GM10248 (cell line): ENCODE data around the gene FBXO9.

Experiments
- CTCF ChIA-PET: fragments of 300-600 bp; sonication (Branson Sonifier 250); formaldehyde crosslinking; extraction: SDS; loops from one replicate; lab custom pipeline; 2021; ENCODE audit warnings: antibody characterized with exemption; lab: Yijun Ruan, JAX
- POLR2A ChIA-PET: fragments of 350-650 bp; sonication (Branson Sonifier 250); formaldehyde crosslinking; extraction: SDS; loops from one replicate; lab custom pipeline; 2020; ENCODE audit warnings: antibody characterized with exemption; lab: Yijun Ruan, JAX
- DNase-seq: peaks from one replicate; pipeline ENCODE4 v3.0.0; 2012; ENCODE audit errors: extremely low spot score
- CTCF ChIP-seq: IDR thresholded peaks from 2 replicates; pipeline ENCODE4 v1.5.1; 2012; ENCODE audit warnings: mild to moderate bottlenecking, low read depth; ENCODE audit errors: extremely low read depth, missing control alignments, control extremely low read depth

FBXO9 gene

GRCh38 chr6:53033764-53034163 is 31.4 kb upstream of the FBXO9 start:
- no peak for DNase-seq
- ChIA-PET POLR2A (no interaction called here), CTCF (interaction anchor here (0.7 to 2.3 kb wide), 3 partner anchors 9 to 310 kb away, joined by 3 to 9 read pairs (median 3); no protein-coding TSS in a partner anchor)
- no peak for TF ChIP-seq CTCF

GRCh38 chr6:53035549-53036213 is 29.5 kb upstream of the FBXO9 start:
- DNase-seq: no peak
- TF ChIP-seq CTCF: no peak
- POLR2A ChIA-PET: interaction anchor here (0.5 kb wide), 1 partner anchor 18 kb away, joined by 4 read pairs; no protein-coding TSS in a partner anchor
- CTCF ChIA-PET: interaction anchor here (1.3 kb wide), 1 partner anchor 13 kb away, joined by 5 read pairs; no protein-coding TSS in a partner anchor

- POLR2A ChIA-PET: no interaction called here
- TF ChIP-seq CTCF: no peak
- DNase-seq: no peak
- CTCF ChIA-PET: interaction anchor here (1.7 kb wide), 2 partner anchors 8 to 10 kb away, joined by 4 read pairs; no protein-coding TSS in a partner anchor
Observed at GRCh38 chr6:53038141-53038540, 27.1 kb upstream of the FBXO9 start.

- POLR2A ChIA-PET: no interaction called here
Observed at GRCh38 chr6:53038596-53038995, 26.6 kb upstream of the FBXO9 start.

GRCh38 chr6:53041356-53041755 is 23.8 kb upstream of the FBXO9 start:
- no peak for TF ChIP-seq CTCF
- CTCF ChIA-PET: interaction anchor here (1.1 to 1.6 kb wide), 3 partner anchors 10 to 46 kb away, joined by 3 to 5 read pairs (median 4); partner anchors contain the start of gene GSTA4
- no peak for DNase-seq
- POLR2A ChIA-PET: no interaction called here

More at GRCh38 chr6:53038596-53038995, 26.6 kb upstream of the FBXO9 start:
- CTCF ChIA-PET: interaction anchor here (1.7 kb wide), 2 partner anchors 9 to 10 kb away, joined by 4 read pairs; no protein-coding TSS in a partner anchor
- no peak for DNase-seq
- no peak for TF ChIP-seq CTCF

- ChIA-PET POLR2A (interaction anchor here (0.5 kb wide), 1 partner anchor 17 kb away, joined by 6 read pairs; no protein-coding TSS in a partner anchor), CTCF (interaction anchor here (1.1 to 2.3 kb wide), 5 partner anchors 9 to 96 kb away, joined by 3 to 9 read pairs (median 4); partner anchors contain the start of gene GSTA4)
- no peak for DNase-seq
- no peak for TF ChIP-seq CTCF
Observed at GRCh38 chr6:53042112-53042511, 23.1 kb upstream of the FBXO9 start.
